ES-I3 (cell line): ENCODE measurements around the gene TMEM239.
"Not testable (repeated sequence)": the region's sequence is repeated elsewhere in the genome, so short reads cannot be mapped to it uniquely, and the experiment has no call there.

Experiments
- H3K36me3 ChIP-seq: 2 replicates; pipeline ENCODE4 v1.6.1; 2013; ENCODE audit warnings: mild to moderate bottlenecking, low read length, control low read depth, moderate library complexity; ENCODE audit not compliant: insufficient read depth
- H3K4me1 ChIP-seq: 2 replicates; pipeline ENCODE4 v1.6.1; 2013; ENCODE audit warnings: mild to moderate bottlenecking, control low read depth, low read length; ENCODE audit not compliant: insufficient read depth
- H3K9ac ChIP-seq: 2 replicates; pipeline ENCODE4 v1.6.1; 2013; ENCODE audit warnings: low read depth, mild to moderate bottlenecking, low read length, moderate library complexity
- H3K9me3 ChIP-seq: 2 replicates; pipeline ENCODE4 v1.6.1; 2013; ENCODE audit warnings: mild to moderate bottlenecking, low read length, moderate library complexity; ENCODE audit not compliant: control insufficient read depth, insufficient read depth

TMEM239 gene

GRCh38 chr20:2816030-2816582 lies at the start of gene TMEM239:
TMEM239 (plus strand) TSS chr20:2816364; CDS start chr20:2816555, 191 bp downstream.
- H3K9ac ChIP-seq, result no peak within 1 kb of the TSS
- H3K9me3 ChIP-seq, result no peaks in the 10 kb centered on the region
- peaks cover 8% of the 10 kb centered on the region for H3K4me1 ChIP-seq
- H3K36me3 ChIP-seq, result no peaks in the 10 kb centered on the region

GRCh38 chr20:2767768-2768631 lies 48.2 kb upstream of the TMEM239 start:
- Histone ChIP-seq H3K9me3 (no peaks in the 10 kb centered on the region), H3K36me3 (no peaks in the 10 kb centered on the region), H3K4me1 (no peaks in the 10 kb centered on the region), H3K9ac (no peak overlapping the region)

- no peaks in the 10 kb centered on the region for H3K36me3 ChIP-seq
- no peaks in the 10 kb centered on the region for H3K9me3 ChIP-seq
- H3K9ac ChIP-seq, result no peak overlapping the region
- H3K4me1 ChIP-seq, result no peaks in the 10 kb centered on the region
Measured at GRCh38 chr20:2768632-2769015, 47.5 kb upstream of the TMEM239 start.

GRCh38 chr20:2770091-2770490 lies 46.1 kb upstream of the TMEM239 start:
- not testable (repeated sequence) for H3K9me3 ChIP-seq, H3K9ac ChIP-seq, H3K36me3 ChIP-seq, H3K4me1 ChIP-seq

- Histone ChIP-seq H3K4me1 (no peaks in the 10 kb centered on the region), H3K36me3 (no peaks in the 10 kb centered on the region), H3K9ac (no peak overlapping the region), H3K9me3 (no peaks in the 10 kb centered on the region)
Measured at GRCh38 chr20:2771631-2772080, 44.5 kb upstream of the TMEM239 start.

GRCh38 chr20:2773812-2774211 lies 42.4 kb upstream of the TMEM239 start:
- H3K36me3 ChIP-seq, result no peaks in the 10 kb centered on the region
- no peaks in the 10 kb centered on the region for H3K4me1 ChIP-seq
- no peak overlapping the region for H3K9ac ChIP-seq
- H3K9me3 ChIP-seq, result no peaks in the 10 kb centered on the region

- Histone ChIP-seq H3K9ac (no peak overlapping the region), H3K9me3 (no peaks in the 10 kb centered on the region), H3K4me1 (no peaks in the 10 kb centered on the region), H3K36me3 (no peaks in the 10 kb centered on the region)
Measured at GRCh38 chr20:2775139-2775538, 41.0 kb upstream of the TMEM239 start.

- Histone ChIP-seq H3K36me3 (no peaks in the 10 kb centered on the region), H3K4me1 (no peaks in the 10 kb centered on the region), H3K9ac (no peak overlapping the region)
Measured at GRCh38 chr20:2778602-2779321, 37.4 kb upstream of the TMEM239 start.

GRCh38 chr20:2780948-2781347 lies 35.2 kb upstream of the TMEM239 start:
- H3K36me3 ChIP-seq, result no peaks in the 10 kb centered on the region
- no peaks in the 10 kb centered on the region for H3K4me1 ChIP-seq
- no peak overlapping the region for H3K9ac ChIP-seq
- H3K9me3 ChIP-seq, result no peaks in the 10 kb centered on the region

More at GRCh38 chr20:2778602-2779321, 37.4 kb upstream of the TMEM239 start:
- no peaks in the 10 kb centered on the region for H3K9me3 ChIP-seq

- Histone ChIP-seq H3K36me3 (no peaks in the 10 kb centered on the region), H3K9ac (no peak overlapping the region), H3K9me3 (no peaks in the 10 kb centered on the region; the same call in 1 of the 2 replicates), H3K4me1 (no peaks in the 10 kb centered on the region)
Measured at GRCh38 chr20:2783908-2784566, 32.1 kb upstream of the TMEM239 start.

- H3K9me3 ChIP-seq, result no peaks in the 10 kb centered on the region
- no peak overlapping the region for H3K9ac ChIP-seq
- no peaks in the 10 kb centered on the region for H3K36me3 ChIP-seq
- H3K4me1 ChIP-seq, result no peaks in the 10 kb centered on the region
Measured at GRCh38 chr20:2793471-2793870, 22.7 kb upstream of the TMEM239 start.

- no peak overlapping the region for H3K9ac ChIP-seq
- H3K4me1 ChIP-seq, result no peaks in the 10 kb centered on the region; the same call in 1 of the 2 replicates
- no peaks in the 10 kb centered on the region for H3K9me3 ChIP-seq
- H3K36me3 ChIP-seq, result no peaks in the 10 kb centered on the region
Measured at GRCh38 chr20:2794202-2794748, 21.9 kb upstream of the TMEM239 start.

- H3K36me3 ChIP-seq, result no peaks in the 10 kb centered on the region
- no peak overlapping the region for H3K9ac ChIP-seq
- H3K4me1 ChIP-seq, result no peaks in the 10 kb centered on the region; the same call in 1 of the 2 replicates
- no peaks in the 10 kb centered on the region for H3K9me3 ChIP-seq
Measured at GRCh38 chr20:2794866-2795447, 21.2 kb upstream of the TMEM239 start.

- no peaks in the 10 kb centered on the region; the same call in 1 of the 2 replicates for H3K4me1 ChIP-seq
- no peak overlapping the region for H3K9ac ChIP-seq
- no peaks in the 10 kb centered on the region for H3K9me3 ChIP-seq
- H3K36me3 ChIP-seq, result no peaks in the 10 kb centered on the region
Measured at GRCh38 chr20:2795451-2795850, 20.7 kb upstream of the TMEM239 start.
